Colonic mucosa (tissue), 4 donors: Measurements from ENCODE around the gene RNF5. TPM values are rescaled to one million over a fixed set of nuclear protein-coding genes. Genes with fewer than 3 reads are reported as not detected.

Source experiments
- DNase-seq: peaks from one replicate; pipeline ENCODE4 v3.0.0-alpha.2; 2020
- H3K27ac ChIP-seq: fragments of 200-600 bp; one replicate; pipeline ENCODE4 v1.8.0; 2021
- H3K27me3 ChIP-seq: fragments of 200-600 bp; one replicate; pipeline ENCODE4 v1.8.0; 2021
- H3K36me3 ChIP-seq: fragments of 200-600 bp; one replicate; pipeline ENCODE4 v1.8.0; 2021
- H3K4me1 ChIP-seq: fragments of 200-600 bp; one replicate; pipeline ENCODE4 v1.8.0; 2021; ENCODE audit warnings: mild to moderate bottlenecking
- H3K4me3 ChIP-seq: fragments of 200-600 bp; one replicate; pipeline ENCODE4 v1.8.0; 2021
- H3K9ac ChIP-seq, 2 donors: one replicate each; pipeline ENCODE4 v1.7.0; 2013; ENCODE audit warnings: control low read depth in 2 of 2, low read depth in 2 of 2, low read length in 2 of 2
- H3K9me3 ChIP-seq: fragments of 200-600 bp; one replicate; pipeline ENCODE4 v1.8.0; 2021
- intact Hi-C: fragments of 100-400 bp; cut with DNase I; formaldehyde crosslinking; loops from one replicate; pipeline ENCODE4 v1.14.1; 2022
- total RNA-seq, 2 donors: library from RNA; stranded (reverse); fragmentation: NEBNext Ultra II Directional in 1 of 2; extraction: Animal tissue kit (Norgen Biotek cat#: 25700) in 1 of 2; gene quantifications; one replicate each; pipeline ENCODE4 v1.2.1, GENCODE V29; 2021
- TF ChIP-seq, protein P1 (sequence below): fragments of 200-600 bp; IDR thresholded peaks from one replicate; pipeline ENCODE4 v1.8.0; 2022; ENCODE audit warnings: antibody characterized with exemption, mild to moderate bottlenecking
- donor health status: healthy.
- donor health status: DM: no; HTN: no; CAD: no.
- donor health status: DM: no; HTN: no; CAD: no.

Gene RNF5
- total RNA-seq, 2 donors from 2014 or later, result 75.8 to 87.4 TPM

- Histone ChIP-seq H3K36me3 (no peaks in the 10 kb centered on the region), H3K9me3 (no peaks in the 10 kb centered on the region), H3K4me3 (no peak overlapping the region), H3K4me1 (no peaks in the 10 kb centered on the region), H3K27ac (no peak overlapping the region), H3K9ac (no peak overlapping the region), H3K27me3 (no peaks in the 10 kb centered on the region)
- no peak for DNase-seq
- intact Hi-C loops, result no loop called here
- TF ChIP-seq, protein P1, sequence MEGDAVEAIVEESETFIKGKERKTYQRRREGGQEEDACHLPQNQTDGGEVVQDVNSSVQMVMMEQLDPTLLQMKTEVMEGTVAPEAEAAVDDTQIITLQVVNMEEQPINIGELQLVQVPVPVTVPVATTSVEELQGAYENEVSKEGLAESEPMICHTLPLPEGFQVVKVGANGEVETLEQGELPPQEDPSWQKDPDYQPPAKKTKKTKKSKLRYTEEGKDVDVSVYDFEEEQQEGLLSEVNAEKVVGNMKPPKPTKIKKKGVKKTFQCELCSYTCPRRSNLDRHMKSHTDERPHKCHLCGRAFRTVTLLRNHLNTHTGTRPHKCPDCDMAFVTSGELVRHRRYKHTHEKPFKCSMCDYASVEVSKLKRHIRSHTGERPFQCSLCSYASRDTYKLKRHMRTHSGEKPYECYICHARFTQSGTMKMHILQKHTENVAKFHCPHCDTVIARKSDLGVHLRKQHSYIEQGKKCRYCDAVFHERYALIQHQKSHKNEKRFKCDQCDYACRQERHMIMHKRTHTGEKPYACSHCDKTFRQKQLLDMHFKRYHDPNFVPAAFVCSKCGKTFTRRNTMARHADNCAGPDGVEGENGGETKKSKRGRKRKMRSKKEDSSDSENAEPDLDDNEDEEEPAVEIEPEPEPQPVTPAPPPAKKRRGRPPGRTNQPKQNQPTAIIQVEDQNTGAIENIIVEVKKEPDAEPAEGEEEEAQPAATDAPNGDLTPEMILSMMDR, result no peak
Observed at GRCh38 chr6:32215617-32216016, 37.4 kb downstream of the RNF5 start.

GRCh38 chr6:32216285-32216684 is 38.1 kb downstream of the RNF5 start:
- Histone ChIP-seq H3K27me3 (no peaks in the 10 kb centered on the region), H3K9ac (no peak overlapping the region), H3K36me3 (no peaks in the 10 kb centered on the region), H3K4me3 (no peak overlapping the region), H3K4me1 (no peaks in the 10 kb centered on the region), H3K9me3 (no peaks in the 10 kb centered on the region), H3K27ac (no peak overlapping the region)
- TF ChIP-seq, protein P1, result no peak
- no peak for DNase-seq
- intact Hi-C loops, result no loop called here

GRCh38 chr6:32216998-32217397 is 38.8 kb downstream of the RNF5 start:
- Histone ChIP-seq H3K9ac (no peak overlapping the region), H3K4me3 (no peak overlapping the region), H3K4me1 (no peaks in the 10 kb centered on the region), H3K36me3 (no peaks in the 10 kb centered on the region), H3K27ac (no peak overlapping the region), H3K27me3 (no peaks in the 10 kb centered on the region), H3K9me3 (no peaks in the 10 kb centered on the region)
- DNase-seq, result no peak
- TF ChIP-seq, protein P1, result no peak
- intact Hi-C loops, result no loop called here

DNA sequence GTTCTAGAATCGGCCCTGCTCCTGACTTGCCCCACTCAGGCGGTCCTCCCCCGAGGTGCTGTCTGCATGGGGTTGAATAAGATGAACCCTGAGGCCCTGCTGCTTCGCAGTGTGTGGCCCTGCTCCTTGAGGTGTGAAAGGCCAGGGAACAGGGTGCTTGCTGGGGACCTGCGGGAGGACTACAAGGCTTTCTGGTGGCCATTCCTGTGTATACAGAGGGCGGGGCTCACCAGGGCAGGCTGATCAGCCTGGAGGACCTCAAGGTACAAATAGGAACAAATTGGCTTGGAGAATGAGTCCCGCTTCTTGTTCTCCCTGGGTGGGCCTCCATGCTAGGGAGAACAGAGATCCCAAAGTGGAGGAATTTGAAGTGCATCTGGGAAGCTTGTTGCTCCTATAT is 40.0 kb downstream of the RNF5 start:
- intact Hi-C loops, result no loop called here
- TF ChIP-seq, protein P1, result no peak

DNA sequence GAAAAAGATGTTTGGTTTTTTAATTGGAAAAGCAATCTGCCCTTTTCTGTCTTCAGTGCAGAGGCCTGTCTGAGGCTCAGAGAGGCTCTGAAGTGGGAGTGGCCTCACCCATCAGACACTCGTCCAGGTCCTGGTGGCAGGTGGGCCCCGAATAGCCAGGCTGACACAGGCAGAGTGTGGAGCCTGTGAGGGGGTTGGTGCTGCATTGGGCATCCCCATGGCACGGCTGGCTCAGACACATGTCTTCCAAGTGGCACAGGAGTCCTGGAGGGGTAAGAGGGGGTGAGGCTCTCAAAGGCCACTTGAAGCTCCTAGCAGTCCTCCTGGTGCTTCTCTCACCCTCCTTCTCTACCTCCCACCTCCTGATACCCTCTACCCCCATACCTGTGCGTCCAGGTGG is 41.8 kb downstream of the RNF5 start:
- DNase-seq, result no peak
- Histone ChIP-seq H3K27me3 (no peaks in the 10 kb centered on the region), H3K9me3 (no peaks in the 10 kb centered on the region), H3K9ac (no peak overlapping the region), H3K4me1 (no peaks in the 10 kb centered on the region), H3K4me3 (no peak overlapping the region), H3K36me3 (no peaks in the 10 kb centered on the region), H3K27ac (no peak overlapping the region)
- intact Hi-C loops, result no loop called here
- TF ChIP-seq, protein P1, result no peak

More for the DNA sequence above, 40.0 kb downstream of the RNF5 start:
- no peak overlapping the region for H3K9ac ChIP-seq
- no peaks in the 10 kb centered on the region for H3K9me3 ChIP-seq
- no peak for DNase-seq
- H3K4me1 ChIP-seq, result no peaks in the 10 kb centered on the region
- H3K27ac ChIP-seq, result no peak overlapping the region
- H3K27me3 ChIP-seq, result no peaks in the 10 kb centered on the region
- no peak overlapping the region for H3K4me3 ChIP-seq
- no peaks in the 10 kb centered on the region for H3K36me3 ChIP-seq
